PC-3 (cell line): ENCODE data around the gene GABBR2.

Experiments used
- CTCF ChIP-seq: fragments of 300-600 bp; sonication (generic); conservative IDR thresholded peaks from 2 replicates; pipeline ENCODE4 v1.5.1; 2017; ENCODE audit warnings: antibody characterized with exemption, low read depth, mild to moderate bottlenecking, low read length
- EZH2 ChIP-seq: fragments of 300-600 bp; sonication (generic); IDR thresholded peaks from one replicate; pipeline ENCODE4 v1.6.1; 2017; ENCODE audit warnings: antibody characterized with exemption, mild to moderate bottlenecking, low read length; ENCODE audit not compliant: unreplicated experiment

GRCh38 chr9:98540476-98540875, 168.3 kb downstream of the GABBR2 start:
- no peak for TF ChIP-seq EZH2
- no peak for TF ChIP-seq CTCF
